LNCAP (cell line): ENCODE results near the gene OCLN.

Experiments used
- CTCF ChIP-seq: fragments of 450-650 bp; IDR thresholded peaks from 2 replicates; pipeline ENCODE4 v1.5.1; 2017; ENCODE audit warnings: mild to moderate bottlenecking

Gene OCLN

GRCh38 chr5:69462170-69462569, 30.4 kb upstream of the OCLN start:
- TF ChIP-seq CTCF, result no peak

GRCh38 chr5:69467442-69468225, 25.0 kb upstream of the OCLN start:
- TF ChIP-seq CTCF, result no peak

GRCh38 chr5:69468631-69469030, 24.0 kb upstream of the OCLN start:
- no peak for TF ChIP-seq CTCF

GRCh38 chr5:69477170-69477569, 15.4 kb upstream of the OCLN start:
- TF ChIP-seq CTCF, result no peak

- TF ChIP-seq CTCF, result no peak
Measured at GRCh38 chr5:69484891-69485290, 7.7 kb upstream of the OCLN start.

- no peak for TF ChIP-seq CTCF
Measured at GRCh38 chr5:69485471-69485870, 7.1 kb upstream of the OCLN start.

GRCh38 chr5:69489246-69489645, 3.3 kb upstream of the OCLN start:
- no peak for TF ChIP-seq CTCF

GRCh38 chr5:69491027-69491426, 1.6 kb upstream of the OCLN start:
- TF ChIP-seq CTCF, result no peak
